Activated CD4-positive, alpha-beta T cell treated with anti-CD3 and anti-CD28 coated beads, Interleukin-2, Interleukin-6, amounts not matched to agents 100 ng/mL and 50 ng/mL, durations not matched to agents 16 hours and 8 hours (primary cell): ENCODE data around the gene IFNA17.
"Not testable (repeated sequence)": the region's sequence is repeated elsewhere in the genome, so short reads cannot be mapped to it uniquely, and the experiment has no call there.

Experiments used
- DNase-seq: peaks from one replicate; pipeline ENCODE4 v3.0.0-alpha.2; 2020

Gene IFNA17

GRCh38 chr9:21228122-21228521, at the start of gene IFNA17:
TSS of gene IFNA17 (minus strand) at chr9:21228222. CDS start at chr9:21228173, 49 bp downstream.
- DNase-seq, result no peak

- DNase-seq, result no peak
Measured at GRCh38 chr9:21268347-21268657, 40.3 kb upstream of the IFNA17 start.

- DNase-seq, result no peak
Measured at GRCh38 chr9:21267485-21268346, 39.7 kb upstream of the IFNA17 start.

- DNase-seq, result no peak
Measured at GRCh38 chr9:21266733-21267484, 38.9 kb upstream of the IFNA17 start.

- DNase-seq, result no peak
Measured at GRCh38 chr9:21265421-21266189, 37.6 kb upstream of the IFNA17 start.

- DNase-seq, result no peak
Measured at GRCh38 chr9:21255538-21256212, 27.7 kb upstream of the IFNA17 start.

GRCh38 chr9:21252721-21253547, 24.9 kb upstream of the IFNA17 start:
- peak; percentile 16 for DNase-seq

- no peak for DNase-seq
Measured at GRCh38 chr9:21251638-21252037, 23.6 kb upstream of the IFNA17 start.

GRCh38 chr9:21251190-21251589, 23.2 kb upstream of the IFNA17 start:
- DNase-seq, result no peak

GRCh38 chr9:21244836-21245235, 16.8 kb upstream of the IFNA17 start:
- no peak for DNase-seq

GRCh38 chr9:21239911-21240310, 11.9 kb upstream of the IFNA17 start, which contains the start of gene IFNA14:
TSS of gene IFNA14 (minus strand) at chr9:21240005. CDS start at chr9:21239935, 70 bp downstream.
- no peak for DNase-seq

GRCh38 chr9:21236360-21236714, 8.3 kb upstream of the IFNA17 start:
- not testable (repeated sequence) for DNase-seq

- peak; percentile 41 for DNase-seq
Measured at GRCh38 chr9:21235468-21236359, 7.7 kb upstream of the IFNA17 start.

GRCh38 chr9:21234153-21234687, 6.2 kb upstream of the IFNA17 start:
- DNase-seq, result no peak

GRCh38 chr9:21233258-21233657, 5.2 kb upstream of the IFNA17 start:
- DNase-seq, result no peak

GRCh38 chr9:21217211-21217610, 10.8 kb downstream of the IFNA17 start, which contains the start of gene IFNA16:
TSS of gene IFNA16 (minus strand) at chr9:21217311. CDS start at chr9:21217305, 6 bp downstream.
- DNase-seq, result not testable (repeated sequence)

GRCh38 chr9:21213411-21214326, 14.4 kb downstream of the IFNA17 start:
- DNase-seq, result peak; percentile 5

- DNase-seq, result not testable (repeated sequence)
Measured at GRCh38 chr9:21212160-21212559, 15.9 kb downstream of the IFNA17 start.

- not testable (repeated sequence) for DNase-seq
Measured at GRCh38 chr9:21210782-21211181, 17.2 kb downstream of the IFNA17 start.
